GM12892 (cell line): Measurements from ENCODE around the gene SDC1.

Source experiments
- DNase-seq: peaks from one replicate; pipeline ENCODE4 v3.0.0; 2011; ENCODE audit not compliant: insufficient read length
- FAIRE-seq: peaks from 2 replicates; lab custom pipeline; 2011; peaks lifted over from hg19 to GRCh38; lab: Jason Lieb, UNC
- POLR2A ChIP-seq: IDR thresholded peaks from 2 replicates; pipeline ENCODE4 v1.6.1; 2011; ENCODE audit warnings: low read depth, low read length, control low read depth
- POLR2AphosphoS5 ChIP-seq: IDR thresholded peaks from 2 replicates; pipeline ENCODE4 v1.6.1; 2011; ENCODE audit warnings: low read depth, low read length, control low read depth
- TAF1 ChIP-seq: IDR thresholded peaks from 2 replicates; pipeline ENCODE4 v1.6.1; 2011; ENCODE audit warnings: low read depth, mild to moderate bottlenecking, control low read depth, low read length, borderline replicate concordance

The SDC1 gene

GRCh38 chr2:20182241-20182931 is 42.5 kb downstream of the SDC1 start:
- DNase-seq: no peak

GRCh38 chr2:20181761-20182160 is 43.2 kb downstream of the SDC1 start:
- TF ChIP-seq POLR2AphosphoS5: no peak
- no peak for TF ChIP-seq TAF1
- no peak for TF ChIP-seq POLR2A
- FAIRE-seq (no peak), DNase-seq (no peak)

More at GRCh38 chr2:20182241-20182931, 42.5 kb downstream of the SDC1 start:
- TF ChIP-seq POLR2A: no peak
- no peak for TF ChIP-seq POLR2AphosphoS5
- no peak for TF ChIP-seq TAF1
- FAIRE-seq: no peak

GRCh38 chr2:20180676-20181648 is 44.0 kb downstream of the SDC1 start:
- FAIRE-seq (no peak), DNase-seq (no peak)
- TF ChIP-seq TAF1 (no peak), POLR2AphosphoS5 (no peak), POLR2A (no peak)

GRCh38 chr2:20179755-20180594 is 45.0 kb downstream of the SDC1 start:
- FAIRE-seq: no peak
- no peak for DNase-seq
- no peak for TF ChIP-seq TAF1
- no peak for TF ChIP-seq POLR2A
- no peak for TF ChIP-seq POLR2AphosphoS5

DNA sequence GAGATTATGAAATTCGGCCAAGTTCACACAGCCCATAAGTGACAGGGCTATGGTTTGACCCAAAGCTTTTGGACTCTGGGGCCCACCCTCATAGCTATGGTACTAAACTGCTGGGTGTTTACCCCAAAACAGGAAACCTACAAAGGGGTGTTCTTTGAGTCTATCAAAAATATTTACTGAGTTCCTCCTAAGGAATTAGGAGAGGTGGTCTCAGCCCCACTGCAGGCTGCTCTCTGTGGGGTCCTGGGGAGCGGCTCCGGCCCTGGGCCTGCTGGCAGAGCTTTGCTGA is 45.5 kb downstream of the SDC1 start:
- DNase-seq: no peak
- TF ChIP-seq POLR2AphosphoS5 (no peak), TAF1 (no peak), POLR2A (no peak)
- FAIRE-seq: no peak

GRCh38 chr2:20178666-20179465 is 46.1 kb downstream of the SDC1 start:
- no peak for TF ChIP-seq POLR2A
- TF ChIP-seq TAF1: no peak
- TF ChIP-seq POLR2AphosphoS5: no peak
- FAIRE-seq: no peak
- DNase-seq: no peak

GRCh38 chr2:20178249-20178607 is 46.7 kb downstream of the SDC1 start:
- FAIRE-seq (no peak), DNase-seq (no peak)
- TF ChIP-seq POLR2AphosphoS5 (no peak), POLR2A (no peak), TAF1 (no peak)

DNA sequence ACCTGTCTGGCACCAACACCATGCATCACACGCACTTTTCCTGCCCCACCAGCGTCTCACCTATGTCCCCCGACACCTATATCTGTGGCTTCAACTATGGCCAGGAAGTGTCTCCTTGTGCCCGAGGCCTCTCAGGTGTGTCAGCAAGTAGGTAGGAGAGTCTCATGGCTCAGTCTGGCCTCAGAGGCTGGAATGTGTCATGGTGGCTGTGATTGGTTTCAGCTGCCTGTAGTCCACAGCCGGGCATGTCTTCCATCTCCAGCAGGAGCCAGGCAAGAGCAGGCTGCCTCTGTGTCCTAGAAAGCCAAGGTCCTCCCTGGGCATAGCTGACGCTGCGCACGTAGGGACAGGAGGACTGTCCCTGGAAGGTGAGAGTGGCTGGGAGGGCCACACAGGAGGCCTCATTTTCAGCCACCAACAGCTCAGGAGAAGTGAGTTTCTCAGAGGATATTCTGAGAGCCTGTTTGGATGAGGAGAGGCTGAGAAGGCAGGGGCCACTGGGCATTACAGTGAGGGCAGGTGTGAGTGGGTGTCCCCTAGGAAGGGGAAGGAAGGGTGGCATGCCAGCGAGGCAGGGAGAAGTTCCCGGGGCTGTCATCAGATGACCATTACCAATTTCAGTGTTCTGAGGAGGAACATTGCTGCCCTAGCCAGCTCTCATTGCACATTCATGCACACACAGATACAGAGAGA is 47.2 kb downstream of the SDC1 start:
- TF ChIP-seq POLR2AphosphoS5: no peak
- TF ChIP-seq TAF1: no peak
- TF ChIP-seq POLR2A: no peak
- DNase-seq (no peak), FAIRE-seq (no peak)

DNA sequence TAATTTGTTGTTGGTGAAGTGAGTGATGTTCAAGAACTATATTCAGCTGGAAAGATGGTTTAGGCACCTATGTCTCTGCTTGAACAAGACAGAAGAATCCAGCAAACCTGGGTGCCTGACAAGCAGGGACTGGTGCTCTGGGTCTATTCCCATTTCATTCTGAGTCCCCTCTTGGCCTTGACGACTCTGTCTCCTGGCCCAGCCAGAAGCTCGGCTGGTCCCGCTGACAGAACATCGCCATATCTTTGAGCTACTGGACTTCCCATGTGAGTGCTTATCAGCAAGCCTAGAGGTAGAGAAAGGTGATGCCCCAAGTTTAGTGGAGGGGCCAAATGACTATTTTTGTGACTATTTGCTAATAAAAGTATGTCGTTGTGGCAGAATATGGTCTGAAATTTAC is 48.2 kb downstream of the SDC1 start:
- TF ChIP-seq TAF1: no peak
- no peak for TF ChIP-seq POLR2AphosphoS5
- TF ChIP-seq POLR2A: no peak
- FAIRE-seq (no peak), DNase-seq (no peak)

GRCh38 chr2:20175931-20176330 is 49.0 kb downstream of the SDC1 start:
- FAIRE-seq: no peak
- TF ChIP-seq POLR2AphosphoS5 (no peak), POLR2A (no peak), TAF1 (no peak)
- no peak for DNase-seq
